Measurements from ENCODE around the gene PITPNC1. TPM values are rescaled to one million over a fixed set of nuclear protein-coding genes. Genes with fewer than 3 reads are reported as not detected.

PITPNC1 gene
- total RNA-seq, 4 donors from 2014 or later: 7.6 to 30.1 (median 15.1) TPM

GRCh38 chr17:67377488-67378453 lies 690 bp downstream of the PITPNC1 start:
- H3K9me3 ChIP-seq: no peaks in the 10 kb centered on the region
- H3K36me3 ChIP-seq: no peaks in the 10 kb centered on the region
- TF ChIP-seq POLR2AphosphoS5 (IDR thresholded peaks at IDR 0.05) (no peak), EP300 (IDR thresholded peaks at IDR 0.05) (no peak), CTCF (IDR thresholded peaks at IDR 0.05) (peak; percentile 25 to 60 (median 36)), POLR2A (IDR thresholded peaks at IDR 0.05) (peak; percentile 19 to 25)
- peak overlapping the region; percentile 73 to 76 for H3K4me3 ChIP-seq
- peak overlapping the region; percentile 57 to 99 (median 98) for H3K27ac ChIP-seq
- ATAC-seq: peak; percentile 24
- 2% methylated on average over 19 of the region's 100 CpGs; no CpG with 5 or more reads in 1 of the 2 donors for WGBS, 2 donors (ENCODE audit: low coverage in 1 of 2)
- H3K27me3 ChIP-seq: no peaks in the 10 kb centered on the region
- peaks cover 0 to 53% (median 0%) of the 10 kb centered on the region in 3 donors for H3K4me1 ChIP-seq

GRCh38 chr17:67378454-67379250 lies 1.6 kb downstream of the PITPNC1 start:
- WGBS, 2 donors (ENCODE audit: low coverage in 1 of 2): 0% methylated on average over 1 to 6 of the region's 72 CpGs
- no peaks in the 10 kb centered on the region for H3K27me3 ChIP-seq
- H3K36me3 ChIP-seq: no peaks in the 10 kb centered on the region
- peak; percentile 7 to 93 (median 85) for TF ChIP-seq CTCF (IDR thresholded peaks at IDR 0.05)
- TF ChIP-seq POLR2AphosphoS5 (IDR thresholded peaks at IDR 0.05): peak; percentile 64
- TF ChIP-seq EP300 (IDR thresholded peaks at IDR 0.05): no peak
- peak; percentile 46 to 69 for TF ChIP-seq POLR2A (IDR thresholded peaks at IDR 0.05)
- peak overlapping the region; percentile 57 to 99 (median 98) for H3K27ac ChIP-seq
- peak overlapping the region; percentile 73 to 76 for H3K4me3 ChIP-seq
- peak; percentile 66 for ATAC-seq
- no peaks in the 10 kb centered on the region for H3K9me3 ChIP-seq
- H3K4me1 ChIP-seq: peaks cover 0 to 53% (median 0%) of the 10 kb centered on the region in 3 donors

GRCh38 chr17:67379251-67379630 lies 2.2 kb downstream of the PITPNC1 start:
- Histone ChIP-seq H3K9me3 (no peaks in the 10 kb centered on the region), H3K27me3 (no peaks in the 10 kb centered on the region), H3K4me1 (peaks cover 0 to 53% (median 0%) of the 10 kb centered on the region in 3 donors), H3K27ac (peak overlapping the region; percentile 3 to 99 (median 98)), H3K36me3 (no peaks in the 10 kb centered on the region), H3K4me3 (peak overlapping the region; percentile 73 to 76)
- no peak for ATAC-seq
- WGBS, 2 donors (ENCODE audit: low coverage in 1 of 2): 58 to 76% methylated on average over 5 to 6 of the region's 8 CpGs
- TF ChIP-seq POLR2A (IDR thresholded peaks at IDR 0.05): no peak
- no peak for TF ChIP-seq CTCF (IDR thresholded peaks at IDR 0.05)
- no peak for TF ChIP-seq EP300 (IDR thresholded peaks at IDR 0.05)
- TF ChIP-seq POLR2AphosphoS5 (IDR thresholded peaks at IDR 0.05): no peak

GRCh38 chr17:67381929-67382257 lies 4.8 kb downstream of the PITPNC1 start:
- Histone ChIP-seq H3K27me3 (no peaks in the 10 kb centered on the region), H3K36me3 (no peaks in the 10 kb centered on the region), H3K4me3 (no peak overlapping the region), H3K9me3 (no peaks in the 10 kb centered on the region), H3K27ac (peak overlapping the region in 1 of 4 donors; percentile 21), H3K4me1 (peaks cover 0 to 27% (median 0%) of the 10 kb centered on the region in 3 donors)
- 41 to 50% methylated on average over 1 of the region's 1 CpG for WGBS, 2 donors (ENCODE audit: low coverage in 1 of 2)
- TF ChIP-seq POLR2A (IDR thresholded peaks at IDR 0.05) (no peak), POLR2AphosphoS5 (IDR thresholded peaks at IDR 0.05) (no peak), CTCF (IDR thresholded peaks at IDR 0.05) (no peak), EP300 (IDR thresholded peaks at IDR 0.05) (no peak)
- ATAC-seq: no peak

Measured in gastroesophageal sphincter (tissue), 4 donors.